Cardiac fibroblast (primary cell): ENCODE data around the gene MCTP2.

Experiments used
- DNase-seq, 2 donors: peaks; one replicate each; pipeline versions ENCODE4 v3.0.0 to v3.0.0-alpha.2; 2010; ENCODE audit warnings: low read depth in 2 of 2
- H3K4me3 ChIP-seq, 2 donors: replicated peaks in 1 of 2; 1 replicate in 1 of 2; 2 replicates in 1 of 2; pipeline ENCODE4 v1.5.1; 2011; ENCODE audit warnings: low read depth in 2 of 2, low read length in 2 of 2, mild to moderate bottlenecking in 2 of 2, moderate library complexity in 1 of 2
- TF ChIP-seq, protein P1 (sequence below): IDR thresholded peaks from one replicate; pipeline ENCODE4 v1.5.1; 2011; ENCODE audit warnings: low read depth, mild to moderate bottlenecking, low read length, inconsistent platforms

Gene MCTP2

DNA sequence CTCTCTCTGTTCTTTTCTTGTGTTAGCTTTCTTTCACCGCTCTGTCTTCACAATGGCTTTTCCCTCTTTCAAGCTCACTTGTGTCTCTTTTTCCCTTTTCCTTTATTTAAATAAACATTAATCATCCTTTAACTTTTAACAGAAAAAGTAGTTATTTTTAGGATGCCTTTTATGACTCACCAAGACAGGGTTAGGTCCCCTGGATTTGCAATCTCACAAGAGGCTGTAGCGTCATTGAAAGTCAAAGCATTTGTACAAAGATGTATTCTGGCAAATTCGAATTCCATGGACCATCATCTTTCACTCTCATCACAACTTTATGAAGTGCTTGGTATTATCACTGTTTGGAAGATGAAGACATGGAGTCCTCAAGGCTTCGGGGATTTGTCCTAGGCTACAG lies 34.8 kb upstream of the MCTP2 start:
- TF ChIP-seq, protein P1, sequence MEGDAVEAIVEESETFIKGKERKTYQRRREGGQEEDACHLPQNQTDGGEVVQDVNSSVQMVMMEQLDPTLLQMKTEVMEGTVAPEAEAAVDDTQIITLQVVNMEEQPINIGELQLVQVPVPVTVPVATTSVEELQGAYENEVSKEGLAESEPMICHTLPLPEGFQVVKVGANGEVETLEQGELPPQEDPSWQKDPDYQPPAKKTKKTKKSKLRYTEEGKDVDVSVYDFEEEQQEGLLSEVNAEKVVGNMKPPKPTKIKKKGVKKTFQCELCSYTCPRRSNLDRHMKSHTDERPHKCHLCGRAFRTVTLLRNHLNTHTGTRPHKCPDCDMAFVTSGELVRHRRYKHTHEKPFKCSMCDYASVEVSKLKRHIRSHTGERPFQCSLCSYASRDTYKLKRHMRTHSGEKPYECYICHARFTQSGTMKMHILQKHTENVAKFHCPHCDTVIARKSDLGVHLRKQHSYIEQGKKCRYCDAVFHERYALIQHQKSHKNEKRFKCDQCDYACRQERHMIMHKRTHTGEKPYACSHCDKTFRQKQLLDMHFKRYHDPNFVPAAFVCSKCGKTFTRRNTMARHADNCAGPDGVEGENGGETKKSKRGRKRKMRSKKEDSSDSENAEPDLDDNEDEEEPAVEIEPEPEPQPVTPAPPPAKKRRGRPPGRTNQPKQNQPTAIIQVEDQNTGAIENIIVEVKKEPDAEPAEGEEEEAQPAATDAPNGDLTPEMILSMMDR = no peak
- no peak overlapping the region for H3K4me3 ChIP-seq
- DNase-seq = no peak

DNA sequence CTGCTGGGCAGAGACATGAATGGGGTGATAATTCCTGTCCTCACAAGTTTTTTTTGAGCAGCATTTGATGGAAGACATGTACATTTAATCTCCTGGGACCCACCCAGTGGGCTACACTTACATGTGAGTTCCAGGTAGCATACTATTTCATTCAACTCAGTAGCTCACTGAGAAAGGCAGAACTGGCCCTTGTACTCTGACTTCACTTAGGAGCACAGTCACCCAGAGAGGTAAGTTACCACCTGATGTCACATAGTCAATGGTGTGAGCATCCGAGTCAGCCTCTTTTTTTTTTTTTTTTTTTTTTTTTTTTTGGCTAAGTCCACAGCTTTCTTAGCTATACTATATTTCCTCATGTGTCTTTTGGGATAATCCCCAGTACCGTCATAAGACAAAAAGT lies 32.7 kb upstream of the MCTP2 start:
- DNase-seq = no peak
- TF ChIP-seq, protein P1 = no peak
- no peak overlapping the region for H3K4me3 ChIP-seq

DNA sequence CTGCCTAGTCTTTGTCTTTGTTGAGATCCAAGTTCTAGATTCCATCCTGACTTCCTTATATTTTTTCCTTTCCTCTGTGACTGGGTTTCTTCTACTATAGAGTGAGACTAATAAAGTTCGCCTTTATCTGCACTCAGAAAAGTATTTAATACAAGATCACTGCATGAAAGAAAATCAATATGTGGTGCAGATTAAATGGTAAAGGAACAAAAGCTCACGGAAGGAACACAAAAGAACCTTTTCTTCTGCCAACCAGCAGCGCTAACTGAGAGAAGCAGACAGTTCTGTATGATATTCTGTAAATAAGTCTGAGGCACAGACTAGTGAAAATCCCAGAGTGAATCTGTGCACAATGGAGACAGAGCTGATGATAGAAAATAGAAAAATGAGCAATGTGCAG lies 31.6 kb upstream of the MCTP2 start:
- TF ChIP-seq, protein P1 = no peak
- no peak overlapping the region for H3K4me3 ChIP-seq
- DNase-seq = no peak

DNA sequence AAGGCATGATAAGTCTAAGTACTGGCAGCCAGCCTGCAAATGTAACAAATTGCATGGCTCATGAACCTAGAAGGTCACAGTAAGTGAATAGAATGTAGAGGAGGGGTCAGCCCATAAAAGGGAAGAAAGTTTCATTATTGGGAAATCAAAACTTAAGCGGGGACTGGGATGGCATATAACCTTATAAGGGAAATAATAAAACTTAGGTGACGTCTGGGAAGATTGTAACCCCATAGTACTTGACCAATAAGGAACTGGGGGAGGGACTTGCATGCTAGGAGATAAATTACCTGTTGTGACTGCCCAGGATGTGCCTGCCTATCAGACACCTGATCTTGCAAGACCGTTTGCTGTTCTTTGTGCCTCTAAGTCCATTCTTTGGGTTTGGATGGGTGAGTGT lies 28.1 kb upstream of the MCTP2 start:
- no peak overlapping the region for H3K4me3 ChIP-seq
- no peak for DNase-seq
- TF ChIP-seq, protein P1 = no peak

DNA sequence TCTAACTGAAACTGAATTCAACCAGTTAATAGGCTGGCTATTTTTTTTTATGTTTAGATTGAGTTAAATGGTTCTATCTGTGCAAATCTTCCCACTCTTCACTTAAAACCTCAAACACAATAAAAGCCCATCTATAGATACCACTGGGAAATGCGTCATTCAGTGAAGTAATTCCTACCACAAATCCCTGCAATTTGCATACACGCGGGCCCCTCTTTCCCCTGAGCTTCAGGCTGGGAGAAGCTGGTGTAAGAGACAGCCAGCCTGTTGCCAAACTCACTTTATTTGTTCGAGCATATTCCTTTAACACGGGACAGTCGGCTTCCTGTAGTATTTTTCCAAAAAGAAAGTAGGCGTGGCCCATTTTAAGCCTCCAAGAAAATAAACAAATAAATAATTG lies 26.0 kb upstream of the MCTP2 start:
- H3K4me3 ChIP-seq = no peak overlapping the region
- no peak for DNase-seq
- TF ChIP-seq, protein P1 = no peak

DNA sequence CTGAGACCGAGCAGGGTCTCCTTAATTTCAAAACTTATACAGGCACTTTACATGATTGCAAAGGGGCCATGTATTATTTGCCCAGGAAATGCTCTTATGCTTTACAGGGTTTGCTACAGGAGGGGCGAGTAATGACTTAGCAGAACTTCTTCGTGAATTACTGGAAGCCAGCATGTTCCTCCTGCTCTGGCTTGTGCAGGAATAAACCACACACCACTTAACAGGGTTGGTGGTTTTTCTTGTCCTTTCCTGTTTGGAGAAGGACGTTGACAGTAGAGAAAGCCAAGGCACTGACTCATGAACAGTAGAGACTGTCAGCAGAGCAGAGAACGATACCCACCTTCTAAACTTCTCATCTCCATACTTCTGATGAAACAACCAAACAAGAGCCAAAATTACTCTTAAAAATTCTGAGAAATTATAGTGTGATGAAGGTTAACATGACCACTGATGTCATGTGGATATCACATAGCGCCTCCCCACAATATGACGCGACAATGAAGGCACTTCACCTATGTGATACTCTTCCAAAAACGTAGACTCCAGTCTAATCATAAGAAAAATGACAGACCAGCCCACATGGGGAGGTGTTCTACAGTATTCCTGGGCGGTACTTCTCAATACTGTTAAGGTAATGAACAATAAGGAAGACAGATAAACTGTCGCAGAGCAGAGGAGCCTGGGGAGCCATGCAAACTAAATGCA lies 24.7 kb upstream of the MCTP2 start:
- TF ChIP-seq, protein P1 = no peak
- no peak overlapping the region for H3K4me3 ChIP-seq
- peak in 1 of 2 donors; percentile 20 for DNase-seq

DNA sequence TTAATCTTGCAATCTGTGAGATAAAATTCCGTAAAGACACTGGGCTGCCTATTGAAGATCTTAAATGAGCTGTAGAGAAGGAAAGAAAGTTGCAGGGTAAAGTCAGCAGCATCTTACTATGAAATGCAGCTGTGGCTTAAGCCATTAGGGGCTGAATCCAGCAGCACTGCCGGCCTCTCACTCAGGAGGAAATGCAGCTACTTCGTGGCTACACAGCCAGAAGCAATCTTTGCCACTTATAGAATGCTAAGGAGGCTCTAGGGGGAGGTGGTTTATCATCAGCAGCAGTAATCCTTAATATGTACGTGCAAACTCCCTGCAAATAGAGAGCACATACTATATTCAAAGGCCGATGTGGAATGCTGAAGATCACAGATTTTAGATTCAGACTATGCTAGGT lies 19.1 kb upstream of the MCTP2 start:
- H3K4me3 ChIP-seq = no peak overlapping the region
- TF ChIP-seq, protein P1 = no peak
- no peak for DNase-seq
